OCI-LY7 (cell line): ENCODE results near the gene ADAMTS9.

Experiments used
- CTCF ChIP-seq: fragments of 200-600 bp; sonication (generic); conservative IDR thresholded peaks from 2 replicates; pipeline ENCODE4 v1.5.1; 2014; ENCODE audit warnings: mild to moderate bottlenecking, antibody characterized with exemption, low read length, moderate library complexity, mixed read lengths
- EZH2phosphoT487 ChIP-seq: fragments of 200-600 bp; sonication (generic); IDR thresholded peaks from 2 replicates; pipeline ENCODE4 v1.6.1; 2018; ENCODE audit warnings: low read depth, borderline replicate concordance, mild to moderate bottlenecking, mixed run types, antibody characterized with exemption, low read length, moderate library complexity, mixed read lengths

GRCh38 chr3:64509206-64509605, 178.6 kb downstream of the ADAMTS9 start:
- TF ChIP-seq CTCF (no peak), EZH2phosphoT487 (no peak)
